ENCODE data around the gene MROH8.

- TF ChIP-seq POLR2AphosphoS5 (IDR thresholded peaks at IDR 0.05): no peak
- no peak for TF ChIP-seq CTCF (IDR thresholded peaks at IDR 0.05)
Measured at GRCh38 chr20:37066168-37066567, 113.2 kb downstream of the MROH8 start.
